Tibial nerve (tissue), 4 donors: Measurements from ENCODE around the gene HNRNPM. TPM values are rescaled to one million over a fixed set of nuclear protein-coding genes. Genes with fewer than 3 reads are reported as not detected.

Experiments used
- DNase-seq, 2 donors: peaks; one replicate each; pipeline ENCODE4 v3.0.0-alpha.2; 2019; ENCODE audit warnings: low spot score in 2 of 2
- H3K27ac ChIP-seq, 4 donors: fragments of 200-600 bp; sonication (generic) in 3 of 4; one replicate each; pipeline ENCODE4 v1.5.1; 2017 to 2019; ENCODE audit warnings: mild to moderate bottlenecking in 1 of 4
- H3K27me3 ChIP-seq, 2 donors: fragments of 200-600 bp; sonication (generic) in 1 of 2; one replicate each; pipeline versions ENCODE4 v1.5.1 to v1.6.0; 2017 to 2019
- H3K36me3 ChIP-seq, 3 donors: fragments of 200-600 bp; sonication (generic); one replicate each; pipeline ENCODE4 v1.5.1; 2018 to 2019
- H3K4me1 ChIP-seq, 4 donors: fragments of 200-600 bp; sonication (generic) in 3 of 4; one replicate each; pipeline ENCODE4 v1.5.1; 2017 to 2019
- H3K4me3 ChIP-seq, 4 donors: fragments of 200-600 bp; sonication (generic) in 3 of 4; one replicate each; pipeline ENCODE4 v1.5.1; 2017 to 2019; ENCODE audit warnings: mild to moderate bottlenecking in 1 of 4, moderate library complexity in 1 of 4
- H3K9me3 ChIP-seq, 4 donors: fragments of 200-600 bp; sonication (generic) in 3 of 4; one replicate each; pipeline ENCODE4 v1.5.1; 2017 to 2019
- EP300 ChIP-seq, 2 donors: sonication (generic); formaldehyde crosslinking; IDR thresholded peaks; one replicate each; pipeline ENCODE4 v1.6.1; 2017; ENCODE audit warnings: antibody characterized with exemption in 2 of 2, mild to moderate bottlenecking in 1 of 2
- POLR2A ChIP-seq, 2 donors: fragments of 450-650 bp; IDR thresholded peaks; one replicate each; pipeline ENCODE4 v1.6.1; 2017; ENCODE audit warnings: antibody characterized with exemption in 2 of 2, mild to moderate bottlenecking in 2 of 2, moderate library complexity in 2 of 2
- WGBS, 2 donors: methylation state at CpG; one replicate each; pipeline ENCODE4 v1.1.5; 2018; 5-methylcytosine and 5-hydroxymethylcytosine counted together
- total RNA-seq, 4 donors: library from RNA; depleted of rRNA; stranded (reverse); fragments of >200 nt; gene quantifications; one replicate each; pipeline ENCODE4 v1.1.0, GENCODE V29; 2016
- TF ChIP-seq, protein P1 (sequence below), 5 experiments: fragments of 200-600 bp in 3 of 5; fragments of 450-650 bp in 2 of 5; sonication (generic) in 3 of 5; IDR thresholded peaks; one replicate each; pipeline ENCODE4 v1.5.1; 2016 to 2019; ENCODE audit warnings: antibody characterized with exemption in 5 of 5, mild to moderate bottlenecking in 3 of 5, moderate library complexity in 2 of 5

HNRNPM gene, protein sequence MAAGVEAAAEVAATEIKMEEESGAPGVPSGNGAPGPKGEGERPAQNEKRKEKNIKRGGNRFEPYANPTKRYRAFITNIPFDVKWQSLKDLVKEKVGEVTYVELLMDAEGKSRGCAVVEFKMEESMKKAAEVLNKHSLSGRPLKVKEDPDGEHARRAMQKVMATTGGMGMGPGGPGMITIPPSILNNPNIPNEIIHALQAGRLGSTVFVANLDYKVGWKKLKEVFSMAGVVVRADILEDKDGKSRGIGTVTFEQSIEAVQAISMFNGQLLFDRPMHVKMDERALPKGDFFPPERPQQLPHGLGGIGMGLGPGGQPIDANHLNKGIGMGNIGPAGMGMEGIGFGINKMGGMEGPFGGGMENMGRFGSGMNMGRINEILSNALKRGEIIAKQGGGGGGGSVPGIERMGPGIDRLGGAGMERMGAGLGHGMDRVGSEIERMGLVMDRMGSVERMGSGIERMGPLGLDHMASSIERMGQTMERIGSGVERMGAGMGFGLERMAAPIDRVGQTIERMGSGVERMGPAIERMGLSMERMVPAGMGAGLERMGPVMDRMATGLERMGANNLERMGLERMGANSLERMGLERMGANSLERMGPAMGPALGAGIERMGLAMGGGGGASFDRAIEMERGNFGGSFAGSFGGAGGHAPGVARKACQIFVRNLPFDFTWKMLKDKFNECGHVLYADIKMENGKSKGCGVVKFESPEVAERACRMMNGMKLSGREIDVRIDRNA
- total RNA-seq, result 100 to 1,000 TPM; 139 to 251 (median 164) TPM

- WGBS, 2 donors, result 0 to 1% methylated on average over 17 to 29 of the region's 93 CpGs
- DNase-seq, result peak; percentile 98
- no peaks in the 10 kb centered on the region for H3K9me3 ChIP-seq
- peaks cover 0 to 48% (median 34%) of the 10 kb centered on the region in 4 donors for H3K4me1 ChIP-seq
- TF ChIP-seq EP300 (IDR thresholded peaks at IDR 0.05) (peak in 1 of 2 donors; percentile 96), POLR2A (IDR thresholded peaks at IDR 0.05) (peak; percentile 87 to 96)
- TF ChIP-seq, protein P1, sequence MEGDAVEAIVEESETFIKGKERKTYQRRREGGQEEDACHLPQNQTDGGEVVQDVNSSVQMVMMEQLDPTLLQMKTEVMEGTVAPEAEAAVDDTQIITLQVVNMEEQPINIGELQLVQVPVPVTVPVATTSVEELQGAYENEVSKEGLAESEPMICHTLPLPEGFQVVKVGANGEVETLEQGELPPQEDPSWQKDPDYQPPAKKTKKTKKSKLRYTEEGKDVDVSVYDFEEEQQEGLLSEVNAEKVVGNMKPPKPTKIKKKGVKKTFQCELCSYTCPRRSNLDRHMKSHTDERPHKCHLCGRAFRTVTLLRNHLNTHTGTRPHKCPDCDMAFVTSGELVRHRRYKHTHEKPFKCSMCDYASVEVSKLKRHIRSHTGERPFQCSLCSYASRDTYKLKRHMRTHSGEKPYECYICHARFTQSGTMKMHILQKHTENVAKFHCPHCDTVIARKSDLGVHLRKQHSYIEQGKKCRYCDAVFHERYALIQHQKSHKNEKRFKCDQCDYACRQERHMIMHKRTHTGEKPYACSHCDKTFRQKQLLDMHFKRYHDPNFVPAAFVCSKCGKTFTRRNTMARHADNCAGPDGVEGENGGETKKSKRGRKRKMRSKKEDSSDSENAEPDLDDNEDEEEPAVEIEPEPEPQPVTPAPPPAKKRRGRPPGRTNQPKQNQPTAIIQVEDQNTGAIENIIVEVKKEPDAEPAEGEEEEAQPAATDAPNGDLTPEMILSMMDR (IDR thresholded peaks at IDR 0.05), result peak in 2 of 5 experiments; percentile 13 to 39
- H3K36me3 ChIP-seq, result peaks cover 0 to 8% (median 0%) of the 10 kb centered on the region in 3 donors
- H3K4me3 ChIP-seq, result peak within 1 kb of the TSS; percentile 75 to 100 (median 86)
- no peaks in the 10 kb centered on the region for H3K27me3 ChIP-seq
- H3K27ac ChIP-seq, result peak within 1 kb of the TSS; percentile 85 to 99 (median 99)
Measured at GRCh38 chr19:8444677-8445487, at the start of gene HNRNPM. TSS of gene HNRNPM (plus strand) at chr19:8444975. CDS start at chr19:8444999, 24 bp downstream.

DNA sequence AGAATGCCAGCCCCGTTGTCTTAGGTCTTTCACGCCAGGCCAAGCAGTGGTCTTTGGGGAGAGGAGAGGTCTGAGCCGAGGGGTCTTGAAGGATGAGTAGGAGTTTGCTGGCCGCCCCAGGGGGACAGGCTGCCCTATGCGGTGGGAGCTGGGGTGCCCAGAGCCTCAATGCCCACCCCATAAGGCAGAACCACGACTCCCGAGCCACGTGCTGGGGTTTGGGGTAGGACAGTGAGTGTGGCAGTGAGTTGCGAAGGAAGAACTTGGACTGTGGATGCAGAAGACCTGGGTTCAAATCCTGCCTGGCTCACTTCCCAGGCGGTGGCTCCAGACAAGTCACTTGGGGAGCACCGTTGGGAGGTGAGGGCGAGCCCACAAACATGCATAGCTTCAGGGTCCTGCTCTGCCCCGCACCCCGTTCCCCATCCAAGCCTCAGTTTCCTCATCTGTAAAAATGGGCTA is 49.1 kb upstream of the HNRNPM start:
- Histone ChIP-seq H3K4me3 (no peak overlapping the region), H3K27me3 (no peaks in the 10 kb centered on the region), H3K27ac (peak overlapping the region in 2 of 4 donors; percentile 100), H3K36me3 (peaks cover 0 to 18% (median 0%) of the 10 kb centered on the region in 3 donors), H3K4me1 (peaks cover 0 to 78% (median 55%) of the 10 kb centered on the region in 4 donors), H3K9me3 (no peaks in the 10 kb centered on the region)
- TF ChIP-seq EP300 (IDR thresholded peaks at IDR 0.05) (no peak), POLR2A (IDR thresholded peaks at IDR 0.05) (no peak)
- TF ChIP-seq, protein P1 (IDR thresholded peaks at IDR 0.05), result no peak
- no peak for DNase-seq
- 91 to 95% methylated on average over 13 to 14 of the region's 14 CpGs for WGBS, 2 donors

- no peak for DNase-seq
- Histone ChIP-seq H3K4me1 (peaks cover 0 to 73% (median 52%) of the 10 kb centered on the region in 4 donors), H3K4me3 (no peak overlapping the region), H3K36me3 (peaks cover 0 to 21% (median 0%) of the 10 kb centered on the region in 3 donors), H3K9me3 (no peaks in the 10 kb centered on the region), H3K27ac (peak overlapping the region in 1 of 4 donors; percentile 100), H3K27me3 (no peaks in the 10 kb centered on the region)
- TF ChIP-seq POLR2A (IDR thresholded peaks at IDR 0.05), result no peak
- no peak for TF ChIP-seq EP300 (IDR thresholded peaks at IDR 0.05)
- TF ChIP-seq, protein P1 (IDR thresholded peaks at IDR 0.05), result no peak
- WGBS, 2 donors, result 89 to 94% methylated on average over 7 of the region's 7 CpGs
Measured at GRCh38 chr19:8396185-8396562, 48.6 kb upstream of the HNRNPM start.

GRCh38 chr19:8396563-8397203 is 48.1 kb upstream of the HNRNPM start:
- no peak overlapping the region for H3K4me3 ChIP-seq

More at GRCh38 chr19:8396563-8397203, 48.1 kb upstream of the HNRNPM start:
- H3K27ac ChIP-seq, result peak overlapping the region in 2 of 4 donors; percentile 57 to 100
- H3K27me3 ChIP-seq, result no peaks in the 10 kb centered on the region
- 52 to 56% methylated on average over 19 to 21 of the region's 22 CpGs for WGBS, 2 donors
- TF ChIP-seq EP300 (IDR thresholded peaks at IDR 0.05) (peak in 1 of 2 donors; percentile 13), POLR2A (IDR thresholded peaks at IDR 0.05) (no peak)
- TF ChIP-seq, protein P1 (IDR thresholded peaks at IDR 0.05), result peak; percentile 45 to 63 (median 61)
- H3K36me3 ChIP-seq, result peaks cover 0 to 26% (median 0%) of the 10 kb centered on the region in 3 donors
- H3K4me1 ChIP-seq, result peaks cover 0 to 68% (median 47%) of the 10 kb centered on the region in 4 donors
- peak in 1 of 2 donors; percentile 43 for DNase-seq
- H3K9me3 ChIP-seq, result no peaks in the 10 kb centered on the region
